HepG2 (cell line): ENCODE results near the gene AP5Z1. TPM values are rescaled to one million over a fixed set of nuclear protein-coding genes. Genes with fewer than 3 reads are reported as not detected.
A peak's percentile ranks its signal among the peaks of the same experiment; 100 is the strongest.

Source experiments
- ATAC-seq: fragments of 200-7000 bp; cut with Tn5 transposase; 3 replicates; pipeline ENCODE4 v1.9.1; 2020; ENCODE audit warnings: mild to moderate bottlenecking, moderate library complexity
- BruUV-seq: library from RNA; stranded (reverse); fragments of 400-500 nt; replicated peaks from 2 replicates; lab custom pipeline; 2021; lab: Mats Ljungman, UMichigan
- CTCF ChIA-PET: fragments of 300-600 bp; formaldehyde crosslinking; extraction: SDS; loops from one replicate; lab custom pipeline; 2021; ENCODE audit warnings: low total read pairs, inconsistent platforms, low intra/inter-chr PET ratio; lab: Yijun Ruan, JAX
- POLR2A ChIA-PET: fragments of 350-600 bp; sonication (Branson Sonifier 250); formaldehyde crosslinking; loops from one replicate; lab custom pipeline; 2020; ENCODE audit warnings: antibody characterized with exemption, inconsistent platforms; lab: Yijun Ruan, JAX
- DNase-seq: peaks from one replicate; pipeline ENCODE4 v3.0.0-alpha.2; 2015; ENCODE audit warnings: low spot score
- FAIRE-seq: peaks from 3 replicates; lab custom pipeline; 2011; peaks lifted over from hg19 to GRCh38; lab: Jason Lieb, UNC
- H2AFZ ChIP-seq: one replicate; pipeline ENCODE4 v1.6.1; 2011; ENCODE audit warnings: low read length, inconsistent platforms
- H3K27ac ChIP-seq: fragments of 300-600 bp; 3 replicates; pipeline ENCODE4 v1.8.0; 2011; ENCODE audit warnings: mixed run types, mild to moderate bottlenecking, mixed read lengths, low read length, inconsistent platforms; ENCODE audit not compliant: insufficient read depth; ENCODE audit errors: extremely low read length
- H3K27me3 ChIP-seq, 2 experiments: fragments of 200-600 bp in 1 of 2; 2 replicates in 1 of 2; 3 replicates in 1 of 2; pipeline versions ENCODE4 v1.6.0 to v1.8.0; 2011; ENCODE audit warnings: low read length in 2 of 2, mild to moderate bottlenecking in 2 of 2, moderate library complexity in 2 of 2, inconsistent platforms in 1 of 2; ENCODE audit not compliant: insufficient read depth in 2 of 2, control insufficient read depth in 1 of 2
- H3K36me3 ChIP-seq, 2 experiments: fragments of 200-600 bp in 1 of 2; replicated peaks in 1 of 2; 2 replicates in 1 of 2; 3 replicates in 1 of 2; pipeline versions ENCODE4 v1.5.1 to v1.8.0; 2011; ENCODE audit warnings: low read length in 2 of 2, inconsistent platforms in 1 of 2; ENCODE audit not compliant: insufficient read depth in 2 of 2, control insufficient read depth in 1 of 2
- H3K4me1 ChIP-seq: 2 replicates; pipeline ENCODE4 v1.5.1; 2012; ENCODE audit warnings: low read length, inconsistent platforms; ENCODE audit not compliant: insufficient read depth
- H3K4me2 ChIP-seq: 2 replicates; pipeline ENCODE4 v1.6.0; 2011; ENCODE audit warnings: low read depth, low read length, inconsistent platforms
- H3K4me3 ChIP-seq, 3 experiments: fragments of 200-600 bp in 1 of 3; sonication (generic), shearing (Covaris generic) in 1 of 3; replicated peaks in 1 of 3; 2 replicates each; pipeline ENCODE4 v1.5.1; 2011 to 2016; ENCODE audit warnings: low read length in 3 of 3, inconsistent platforms in 2 of 3, low read depth in 2 of 3, mild to moderate bottlenecking in 2 of 3, control low read depth in 1 of 3, mixed read lengths in 1 of 3; ENCODE audit not compliant: insufficient read depth in 1 of 3
- H3K79me2 ChIP-seq: one replicate; pipeline ENCODE4 v1.6.1; 2011; ENCODE audit warnings: low read length, inconsistent platforms; ENCODE audit not compliant: insufficient read depth
- H3K9ac ChIP-seq: 2 replicates; pipeline ENCODE4 v1.6.0; 2011; ENCODE audit warnings: mild to moderate bottlenecking, low read depth, low read length, inconsistent platforms; ENCODE audit not compliant: insufficient read depth
- H3K9me3 ChIP-seq: 2 replicates; pipeline ENCODE4 v1.5.1; 2012; ENCODE audit warnings: mild to moderate bottlenecking, low read length
- H4K20me1 ChIP-seq: 2 replicates; pipeline ENCODE4 v1.6.0; 2011; ENCODE audit warnings: inconsistent platforms, mild to moderate bottlenecking, low read length, moderate library complexity; ENCODE audit not compliant: insufficient read depth
- CC2D1A ChIP-seq: sonication (generic); formaldehyde crosslinking; IDR thresholded peaks from 2 replicates; pipeline ENCODE4 v1.8.1; 2023; ENCODE audit warnings: mild to moderate bottlenecking, missing genetic modification reagents
- KMT2B ChIP-seq: IDR thresholded peaks from 2 replicates; pipeline ENCODE4 v1.6.1; 2016; ENCODE audit warnings: missing genetic modification reagents, missing compliant biosample characterization
- MAFF ChIP-seq: IDR thresholded peaks from 2 replicates; pipeline ENCODE4 v1.6.1; 2011; ENCODE audit warnings: low read depth, low read length, improper control_type of control experiment
- POLR2AphosphoS2 ChIP-seq: IDR thresholded peaks from 2 replicates; pipeline ENCODE4 v1.6.1; 2011; ENCODE audit warnings: low read depth, low read length, improper control_type of control experiment
- RFXANK ChIP-seq: IDR thresholded peaks from 2 replicates; pipeline ENCODE4 v1.6.1; 2016
- RNF2 ChIP-seq: fragments of 450-650 bp; conservative IDR thresholded peaks from 2 replicates; pipeline ENCODE4 v1.6.1; 2016; ENCODE audit warnings: low read depth
- SP140L ChIP-seq: sonication (generic); formaldehyde crosslinking; IDR thresholded peaks from 2 replicates; pipeline ENCODE4 v1.4.0; 2020; ENCODE audit warnings: missing genetic modification reagents, borderline replicate concordance
- TBP ChIP-seq: sonication (generic); formaldehyde crosslinking; IDR thresholded peaks from 2 replicates; pipeline ENCODE4 v1.5.0; 2020; ENCODE audit warnings: missing genetic modification reagents
- ZBTB1 ChIP-seq: sonication (generic); formaldehyde crosslinking; IDR thresholded peaks from 2 replicates; pipeline ENCODE4 v1.4.0; 2020; ENCODE audit warnings: missing genetic modification reagents, borderline replicate concordance
- ZEB1 ChIP-seq: IDR thresholded peaks from 2 replicates; pipeline ENCODE4 v1.6.1; 2012; ENCODE audit warnings: mild to moderate bottlenecking, low read depth, inconsistent platforms; ENCODE audit not compliant: insufficient replicate concordance
- ZFP82 ChIP-seq: sonication (generic); formaldehyde crosslinking; IDR thresholded peaks from 2 replicates; pipeline ENCODE4 v1.5.1; 2020; ENCODE audit warnings: mild to moderate bottlenecking, missing genetic modification reagents, borderline replicate concordance
- ZNF3 ChIP-seq: IDR thresholded peaks from 2 replicates; pipeline ENCODE4 v1.7.0; 2017; ENCODE audit warnings: inconsistent platforms
- ZNF383 ChIP-seq: sonication (generic); formaldehyde crosslinking; IDR thresholded peaks from 2 replicates; pipeline ENCODE4 v1.4.0; 2020; ENCODE audit warnings: missing genetic modification reagents, mild to moderate bottlenecking, borderline replicate concordance
- ZNF510 ChIP-seq: sonication (generic); formaldehyde crosslinking; IDR thresholded peaks from 2 replicates; pipeline ENCODE4 v1.4.0; 2020; ENCODE audit warnings: low read depth, mild to moderate bottlenecking, missing genetic modification reagents
- ZNF761 ChIP-seq: sonication (generic); formaldehyde crosslinking; conservative IDR thresholded peaks from 2 replicates; pipeline ENCODE4 v1.4.0; 2020; ENCODE audit warnings: mild to moderate bottlenecking, missing genetic modification reagents
- WGBS: methylation state at CpG from one replicate; pipeline ENCODE4 v1.1.6; 2017; ENCODE audit warnings: low lambda C conversion rate; 5-methylcytosine and 5-hydroxymethylcytosine counted together
- in situ Hi-C: cut with HindIII; loops from 2 replicates; pipeline ENCODE4 v1.10.0; 2017; ENCODE audit warnings: low pct_unique_long_range_greater_than_20kb; ENCODE audit not compliant: extremely low pct_ligation_motif_present
- intact Hi-C: fragments of 100-400 bp; cut with micrococcal nuclease; formaldehyde crosslinking; loops from one replicate; pipeline ENCODE4 v1.10.0; 2022; ENCODE audit not compliant: unreplicated experiment
- polyA plus RNA-seq, 8 experiments: library from polyadenylated mRNA; depleted of rRNA in 3 of 8; stranded (reverse) in 7 of 8; unstranded in 1 of 8; fragments of >200 nt; fragmentation: Illumina TruSeq in 4 of 8; extraction: Trizol in 4 of 8; gene quantifications; 2 replicates each; pipeline versions ENCODE4 v1.2.1 to v1.2.3, GENCODE V29; 2011 to 2016; ENCODE audit warnings: low read depth in 4 of 8, missing spikeins in 1 of 8, mixed read lengths in 1 of 8; ENCODE audit not compliant: insufficient read depth in 1 of 8
- total RNA-seq, 5 experiments: library from RNA; depleted of rRNA; stranded (reverse); fragments of >200 nt; fragmentation: Illumina TruSeq; extraction: Trizol; gene quantifications; 2 replicates each; pipeline ENCODE4 v1.2.3, GENCODE V29; 2016; ENCODE audit warnings: low read depth in 1 of 5
- TF ChIP-seq, protein P1 (sequence below): sonication (generic); formaldehyde crosslinking; IDR thresholded peaks from 2 replicates; pipeline ENCODE4 v1.4.0; 2020; ENCODE audit warnings: missing genetic modification reagents
- TF ChIP-seq, protein P2 (sequence below): sonication (generic); formaldehyde crosslinking; IDR thresholded peaks from 2 replicates; pipeline ENCODE4 v1.4.0; 2020; ENCODE audit warnings: missing genetic modification reagents; ENCODE audit errors: not compliant biosample characterization
- TF ChIP-seq, protein P3 (sequence below): sonication (generic); formaldehyde crosslinking; IDR thresholded peaks from 2 replicates; pipeline ENCODE4 v1.5.1; 2020; ENCODE audit warnings: missing genetic modification reagents, mild to moderate bottlenecking, borderline replicate concordance
- TF ChIP-seq, protein P4 (sequence below): sonication (generic); formaldehyde crosslinking; IDR thresholded peaks from 2 replicates; pipeline ENCODE4 v1.5.0; 2020; ENCODE audit warnings: mild to moderate bottlenecking, missing genetic modification reagents, borderline replicate concordance

Gene AP5Z1
- total and polyA plus RNA-seq, 2 of the 13 experiments (the other 11 are each of a cell fraction or from before 2014, with no cell fraction given), result 9.3 to 15.1 TPM

DNA sequence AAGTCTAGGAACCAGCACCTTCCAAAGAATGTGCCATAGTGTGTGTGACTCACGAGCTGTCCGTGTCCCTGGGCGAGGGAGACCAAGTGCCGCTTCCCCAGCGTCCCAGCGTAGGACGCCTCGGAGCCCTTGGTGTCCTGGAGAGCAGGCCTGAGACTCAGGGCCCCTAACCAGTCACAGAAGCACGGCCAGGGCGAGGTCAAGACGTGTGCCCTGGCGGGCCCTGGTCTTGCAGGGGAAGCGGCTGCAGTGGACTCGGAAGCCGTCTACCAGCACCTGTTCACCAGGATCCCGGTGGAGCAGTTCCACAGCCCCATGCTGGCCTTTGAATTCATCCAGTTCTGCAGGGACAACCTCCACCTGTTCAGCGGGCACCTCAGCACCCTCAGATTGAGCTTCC lies 10.6 kb downstream of the AP5Z1 start:
- POLR2A ChIA-PET, result no interaction called here
- WGBS, result 100% methylated on average over 8 of the region's 17 CpGs

More for the DNA sequence above, 10.6 kb downstream of the AP5Z1 start:
- no peak for ATAC-seq
- Histone ChIP-seq H3K4me2 (no peak overlapping the region), H3K9me3 (no peaks in the 10 kb centered on the region), H4K20me1 (no peaks in the 10 kb centered on the region), H3K4me1 (no peaks in the 10 kb centered on the region), H3K27me3 (no peaks in the 10 kb centered on the region)
- CTCF ChIA-PET, result no interaction called here
- intact Hi-C loops, result no loop called here
- no peak for DNase-seq
- in situ Hi-C loops, result no loop called here
- TF ChIP-seq, protein P1, sequence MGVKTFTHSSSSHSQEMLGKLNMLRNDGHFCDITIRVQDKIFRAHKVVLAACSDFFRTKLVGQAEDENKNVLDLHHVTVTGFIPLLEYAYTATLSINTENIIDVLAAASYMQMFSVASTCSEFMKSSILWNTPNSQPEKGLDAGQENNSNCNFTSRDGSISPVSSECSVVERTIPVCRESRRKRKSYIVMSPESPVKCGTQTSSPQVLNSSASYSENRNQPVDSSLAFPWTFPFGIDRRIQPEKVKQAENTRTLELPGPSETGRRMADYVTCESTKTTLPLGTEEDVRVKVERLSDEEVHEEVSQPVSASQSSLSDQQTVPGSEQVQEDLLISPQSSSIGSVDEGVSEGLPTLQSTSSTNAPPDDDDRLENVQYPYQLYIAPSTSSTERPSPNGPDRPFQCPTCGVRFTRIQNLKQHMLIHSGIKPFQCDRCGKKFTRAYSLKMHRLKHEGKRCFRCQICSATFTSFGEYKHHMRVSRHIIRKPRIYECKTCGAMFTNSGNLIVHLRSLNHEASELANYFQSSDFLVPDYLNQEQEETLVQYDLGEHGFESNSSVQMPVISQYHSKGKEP (CRISPR knock-in tag), result no peak
- TF ChIP-seq CC2D1A (CRISPR knock-in tag) (no peak), ZFP82 (CRISPR knock-in tag) (no peak), POLR2AphosphoS2 (no peak), TBP (CRISPR knock-in tag) (no peak), ZNF761 (CRISPR knock-in tag) (no peak), MAFF (no peak), ZNF383 (CRISPR knock-in tag) (no peak), ZNF3 (no peak), KMT2B (CRISPR knock-in tag) (no peak), ZBTB1 (CRISPR knock-in tag) (no peak), RNF2 (no peak), ZNF510 (CRISPR knock-in tag) (no peak), ZEB1 (no peak), RFXANK (no peak), SP140L (CRISPR knock-in tag) (no peak)
- TF ChIP-seq, protein P2, sequence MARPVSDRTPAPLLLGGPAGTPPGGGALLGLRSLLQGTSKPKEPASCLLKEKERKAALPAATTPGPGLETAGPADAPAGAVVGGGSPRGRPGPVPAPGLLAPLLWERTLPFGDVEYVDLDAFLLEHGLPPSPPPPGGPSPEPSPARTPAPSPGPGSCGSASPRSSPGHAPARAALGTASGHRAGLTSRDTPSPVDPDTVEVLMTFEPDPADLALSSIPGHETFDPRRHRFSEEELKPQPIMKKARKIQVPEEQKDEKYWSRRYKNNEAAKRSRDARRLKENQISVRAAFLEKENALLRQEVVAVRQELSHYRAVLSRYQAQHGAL (CRISPR knock-in tag), result no peak
- TF ChIP-seq, protein P3, sequence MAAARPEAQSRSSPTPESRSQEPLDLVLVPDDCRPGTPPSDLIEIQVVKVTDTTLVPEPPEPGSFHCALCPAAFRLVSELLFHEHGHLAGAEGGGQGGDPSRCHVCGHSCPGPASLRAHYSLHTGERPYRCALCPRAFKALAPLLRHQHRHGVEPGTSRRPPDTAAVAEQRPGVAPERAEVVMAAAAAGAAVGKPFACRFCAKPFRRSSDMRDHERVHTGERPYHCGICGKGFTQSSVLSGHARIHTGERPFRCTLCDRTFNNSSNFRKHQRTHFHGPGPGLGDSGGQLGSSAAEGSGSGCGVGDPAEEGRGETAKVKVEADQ (CRISPR knock-in tag), result no peak
- TF ChIP-seq, protein P4, sequence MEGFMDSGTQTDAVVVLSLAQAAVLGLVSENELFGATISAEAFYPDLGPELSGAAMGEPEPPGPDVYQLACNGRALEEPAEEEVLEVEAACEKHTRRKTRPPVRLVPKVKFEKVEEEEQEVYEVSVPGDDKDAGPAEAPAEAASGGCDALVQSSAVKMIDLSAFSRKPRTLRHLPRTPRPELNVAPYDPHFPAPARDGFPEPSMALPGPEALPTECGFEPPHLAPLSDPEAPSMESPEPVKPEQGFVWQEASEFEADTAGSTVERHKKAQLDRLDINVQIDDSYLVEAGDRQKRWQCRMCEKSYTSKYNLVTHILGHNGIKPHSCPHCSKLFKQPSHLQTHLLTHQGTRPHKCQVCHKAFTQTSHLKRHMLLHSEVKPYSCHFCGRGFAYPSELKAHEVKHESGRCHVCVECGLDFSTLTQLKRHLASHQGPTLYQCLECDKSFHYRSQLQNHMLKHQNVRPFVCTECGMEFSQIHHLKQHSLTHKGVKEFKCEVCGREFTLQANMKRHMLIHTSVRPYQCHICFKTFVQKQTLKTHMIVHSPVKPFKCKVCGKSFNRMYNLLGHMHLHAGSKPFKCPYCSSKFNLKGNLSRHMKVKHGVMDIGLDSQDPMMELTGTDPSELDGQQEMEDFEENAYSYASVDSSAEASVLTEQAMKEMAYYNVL (CRISPR knock-in tag), result no peak
- TF ChIP-seq, all 625 proteins: peak for 0
- no peak overlapping the region for H3K27ac ChIP-seq
- H3K4me3 ChIP-seq, result no peak overlapping the region
- TSS peak; percentile 43 for BruUV-seq
- no peaks in the 10 kb centered on the region for H3K79me2 ChIP-seq
- no peak overlapping the region for H3K9ac ChIP-seq
- no peak for FAIRE-seq
- peaks cover 19 to 32% of the 10 kb centered on the region in 2 experiments; a peak in 4 of 5 replicates for H3K36me3 ChIP-seq
- no peak overlapping the region for H2AFZ ChIP-seq
